Testis (tissue), 2 donors: ENCODE results near the gene ZBTB7A.

ENCODE experiments used
- CTCF ChIP-seq, 3 experiments: fragments of 450-650 bp in 2 of 3; fragments of 200-600 bp in 1 of 3; sonication (generic) in 1 of 3; IDR thresholded peaks; one replicate each; pipeline ENCODE4 v1.5.1; 2016 to 2019; ENCODE audit warnings: antibody characterized with exemption in 3 of 3, mild to moderate bottlenecking in 2 of 3, moderate library complexity in 1 of 3
- POLR2A ChIP-seq: fragments of 450-650 bp; IDR thresholded peaks from one replicate; pipeline ENCODE4 v1.6.1; 2017; ENCODE audit warnings: antibody characterized with exemption, mild to moderate bottlenecking, moderate library complexity

GRCh38 chr19:4009990-4010807, 56.5 kb downstream of the ZBTB7A start:
- TF ChIP-seq POLR2A (no peak), CTCF (IDR thresholded peaks at IDR 0.05) (no peak)
